Activated B cell treated with CpG ODN at 0.5 μM for 24 hours (primary cell): ENCODE data around the gene NCAPH2. TPM values are rescaled to one million over a fixed set of nuclear protein-coding genes. Genes with fewer than 3 reads are reported as not detected.

Source experiments
- ATAC-seq: fragments of 200-7000 bp; cut with Tn5 transposase; one replicate; pipeline ENCODE4 v1.10.0; 2021; ENCODE audit warnings: low read depth, mild to moderate bottlenecking, moderate library complexity
- CTCF ChIA-PET: fragments of 350-600 bp; sonication (Branson Sonifier 250); formaldehyde crosslinking; loops from one replicate; lab custom pipeline; 2021; ENCODE audit warnings: antibody characterized with exemption; lab: Charles Lee
- POLR2A ChIA-PET: fragments of 350-600 bp; sonication (Branson Sonifier 250); formaldehyde crosslinking; loops from one replicate; lab custom pipeline; 2021; ENCODE audit warnings: antibody characterized with exemption; lab: Charles Lee
- DNase-seq: peaks from one replicate; pipeline ENCODE4 v3.0.0; 2022
- H3K27ac Mint-ChIP-seq: one replicate; pipeline ENCODE4 v1.8.0; 2020; ENCODE audit warnings: mixed read lengths
- H3K27me3 Mint-ChIP-seq: one replicate; pipeline ENCODE4 v1.8.0; 2021; ENCODE audit warnings: mixed read lengths
- H3K36me3 Mint-ChIP-seq: one replicate; pipeline ENCODE4 v1.8.0; 2021; ENCODE audit warnings: low read depth, mixed read lengths
- H3K4me1 Mint-ChIP-seq: one replicate; pipeline ENCODE4 v1.8.0; 2021; ENCODE audit warnings: mixed read lengths
- H3K4me3 Mint-ChIP-seq: one replicate; pipeline ENCODE4 v1.8.0; 2020; ENCODE audit warnings: mild to moderate bottlenecking, mixed read lengths
- H3K9me3 Mint-ChIP-seq: one replicate; pipeline ENCODE4 v1.8.0; 2020; ENCODE audit warnings: mixed read lengths
- intact Hi-C: fragments of 100-400 bp; cut with micrococcal nuclease; formaldehyde crosslinking; loops from one replicate; pipeline ENCODE4 v1.15.1; 2024
- total RNA-seq: library from RNA; stranded (reverse); gene quantifications from 2 replicates; pipeline ENCODE4 v1.2.3, GENCODE V29; 2022
- TF ChIP-seq, protein P1 (sequence below): fragments of 200-600 bp; IDR thresholded peaks from one replicate; pipeline ENCODE4 v1.8.0; 2022; ENCODE audit warnings: antibody characterized with exemption, mild to moderate bottlenecking

NCAPH2 gene
- total RNA-seq, 1 donor from 2014 or later: 68.2 TPM

DNA sequence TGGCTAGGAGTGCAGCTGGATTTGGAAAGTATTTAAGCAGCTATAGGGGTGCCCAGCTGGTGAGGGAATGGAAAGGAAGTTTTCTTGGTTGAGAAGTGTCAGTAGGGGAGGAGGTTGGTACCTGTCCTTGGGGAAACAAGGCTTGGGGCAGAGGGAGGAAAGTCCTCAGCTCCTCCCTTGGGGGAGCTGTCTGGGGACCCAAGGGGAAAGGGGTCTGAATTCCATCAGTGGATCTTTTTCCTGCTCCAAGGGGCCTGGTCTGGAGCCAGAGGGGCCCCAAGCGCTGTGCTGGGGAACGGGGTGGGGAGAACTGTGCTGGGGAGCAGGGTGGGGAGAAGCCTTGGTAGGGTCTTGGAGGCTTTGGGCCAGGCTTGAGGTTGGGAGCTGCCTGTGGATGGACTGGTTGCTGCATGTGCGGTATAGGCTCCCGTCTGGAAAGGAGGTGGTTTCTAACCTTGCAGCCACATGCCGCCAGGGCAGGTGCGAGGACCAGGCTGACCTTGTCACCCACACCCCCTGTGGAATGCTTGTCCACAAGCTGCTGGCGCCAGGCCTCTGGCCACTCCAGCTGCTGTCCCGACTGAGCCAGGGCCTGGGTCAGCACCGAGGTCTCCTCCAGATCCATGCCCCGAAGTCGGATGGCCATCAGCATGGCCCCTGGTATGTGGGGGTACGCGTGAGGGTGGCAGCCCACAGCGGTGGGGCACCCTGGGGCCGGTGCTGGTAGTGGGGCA lies 20.8 kb downstream of the NCAPH2 start:
- peak overlapping the region; percentile 78 for H3K4me3 Mint-ChIP-seq
- no peak for DNase-seq
- ChIA-PET CTCF (interaction anchor here (0.9 to 1.1 kb wide), 2 partner anchors 11 to 12 kb away, joined by 3 to 4 read pairs; no protein-coding TSS in a partner anchor), POLR2A (interaction anchor here (0.6 to 13.6 kb wide), 13 partner anchors 17 to 338 kb away, joined by 3 to 946 read pairs (median 6); partner anchors contain the start of genes ARSA, CHKB, KLHDC7B and LMF2)
- no peaks in the 10 kb centered on the region for H3K9me3 Mint-ChIP-seq
- peaks cover 18% of the 10 kb centered on the region for H3K36me3 Mint-ChIP-seq
- TF ChIP-seq, protein P1, sequence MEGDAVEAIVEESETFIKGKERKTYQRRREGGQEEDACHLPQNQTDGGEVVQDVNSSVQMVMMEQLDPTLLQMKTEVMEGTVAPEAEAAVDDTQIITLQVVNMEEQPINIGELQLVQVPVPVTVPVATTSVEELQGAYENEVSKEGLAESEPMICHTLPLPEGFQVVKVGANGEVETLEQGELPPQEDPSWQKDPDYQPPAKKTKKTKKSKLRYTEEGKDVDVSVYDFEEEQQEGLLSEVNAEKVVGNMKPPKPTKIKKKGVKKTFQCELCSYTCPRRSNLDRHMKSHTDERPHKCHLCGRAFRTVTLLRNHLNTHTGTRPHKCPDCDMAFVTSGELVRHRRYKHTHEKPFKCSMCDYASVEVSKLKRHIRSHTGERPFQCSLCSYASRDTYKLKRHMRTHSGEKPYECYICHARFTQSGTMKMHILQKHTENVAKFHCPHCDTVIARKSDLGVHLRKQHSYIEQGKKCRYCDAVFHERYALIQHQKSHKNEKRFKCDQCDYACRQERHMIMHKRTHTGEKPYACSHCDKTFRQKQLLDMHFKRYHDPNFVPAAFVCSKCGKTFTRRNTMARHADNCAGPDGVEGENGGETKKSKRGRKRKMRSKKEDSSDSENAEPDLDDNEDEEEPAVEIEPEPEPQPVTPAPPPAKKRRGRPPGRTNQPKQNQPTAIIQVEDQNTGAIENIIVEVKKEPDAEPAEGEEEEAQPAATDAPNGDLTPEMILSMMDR: no peak
- no peak for ATAC-seq
- peaks cover 47% of the 10 kb centered on the region for H3K4me1 Mint-ChIP-seq
- peak overlapping the region; percentile 90 for H3K27ac Mint-ChIP-seq
- intact Hi-C loops: loop anchor here (5.0 kb wide), 1 partner anchor 602 kb away; no protein-coding TSS in a partner anchor
- H3K27me3 Mint-ChIP-seq: no peaks in the 10 kb centered on the region

DNA sequence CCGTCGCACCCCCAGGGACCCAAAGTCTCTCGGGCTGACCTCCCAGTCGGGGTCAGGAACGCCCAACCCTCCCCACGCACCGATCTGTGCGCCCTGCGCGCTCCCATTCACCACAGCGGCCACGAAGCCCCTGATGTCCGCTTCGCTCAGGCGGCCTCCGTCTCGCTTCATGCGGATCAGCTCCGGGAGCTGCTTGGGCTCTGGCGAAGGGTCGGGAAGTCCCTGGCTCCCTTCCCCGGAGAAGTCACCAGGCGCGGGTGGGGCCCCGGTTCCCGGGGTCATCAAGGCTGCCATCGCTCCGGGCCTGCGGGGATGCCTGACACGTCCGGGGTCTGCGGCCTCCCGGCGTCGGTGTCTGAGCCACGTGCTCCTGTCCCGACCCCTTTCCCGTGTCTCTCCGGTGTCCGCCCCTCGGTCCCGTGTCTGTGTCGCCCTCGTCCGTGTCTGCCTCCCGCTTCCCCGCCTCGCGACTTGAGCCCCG lies 21.4 kb downstream of the NCAPH2 start:
- Mint-ChIP-seq H3K4me1 (peaks cover 52% of the 10 kb centered on the region), H3K27me3 (no peaks in the 10 kb centered on the region), H3K4me3 (peak overlapping the region; percentile 78), H3K36me3 (peaks cover 17% of the 10 kb centered on the region), H3K27ac (peak overlapping the region; percentile 75), H3K9me3 (no peaks in the 10 kb centered on the region)
- CTCF ChIA-PET: interaction anchor here (0.7 to 0.9 kb wide), 3 partner anchors 10 to 92 kb away, joined by 3 to 4 read pairs (median 4); no protein-coding TSS in a partner anchor
- POLR2A ChIA-PET: interaction anchor here (0.5 to 13.6 kb wide), 13 partner anchors 16 to 339 kb away, joined by 3 to 946 read pairs (median 5); partner anchors contain the start of genes ARSA, CHKB, KLHDC7B and LMF2
- DNase-seq: no peak
- TF ChIP-seq, protein P1: no peak
- ATAC-seq: no peak
- intact Hi-C loops: loop anchor here (5.0 kb wide), 1 partner anchor 602 kb away; no protein-coding TSS in a partner anchor

DNA sequence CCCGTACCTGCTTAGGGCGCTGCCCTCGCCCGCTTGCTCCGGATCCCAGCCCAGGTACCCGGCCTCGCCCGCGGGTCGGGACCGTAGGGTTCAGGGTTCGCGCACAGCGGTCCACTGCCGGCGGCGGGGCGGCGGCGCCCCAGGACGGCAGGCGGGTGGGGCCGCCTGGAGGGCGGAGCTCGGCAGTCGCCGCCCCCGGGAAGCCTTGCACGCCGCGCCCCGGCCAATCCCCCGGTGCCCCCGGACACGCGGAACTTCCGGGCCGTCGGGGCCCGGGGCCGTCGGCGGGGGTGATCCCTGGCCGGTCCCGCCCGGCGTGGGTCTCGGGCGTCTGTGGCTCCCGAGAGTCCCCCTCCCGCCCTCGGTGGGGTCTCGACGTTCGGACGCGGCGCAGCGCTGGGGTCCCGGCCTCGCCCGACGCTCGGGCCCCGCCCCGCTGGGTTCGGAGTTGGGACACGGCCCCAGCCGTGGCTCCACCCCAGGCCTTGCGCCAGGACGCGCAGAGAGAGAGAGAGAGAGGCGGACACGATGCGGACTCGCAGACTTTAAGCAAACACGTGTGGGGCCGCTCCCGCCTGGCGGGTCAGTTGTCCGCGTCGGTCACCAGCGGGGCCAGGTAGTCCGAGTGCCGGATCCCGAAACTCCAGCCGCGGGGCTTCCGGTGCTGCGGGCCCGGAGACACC lies 22.0 kb downstream of the NCAPH2 start, which contains the start of gene TYMP:
TYMP (minus strand) TSS at position 116 of the 683 bp plus-strand sequence. CDS start 303 bp downstream, outside the sequence.
- H3K36me3 Mint-ChIP-seq: peaks cover 12% of the 10 kb centered on the region
- ATAC-seq (peak; percentile 25), DNase-seq (peak; percentile 83)
- peaks cover 52% of the 10 kb centered on the region for H3K4me1 Mint-ChIP-seq
- TF ChIP-seq, protein P1: no peak
- H3K9me3 Mint-ChIP-seq: no peaks in the 10 kb centered on the region
- H3K4me3 Mint-ChIP-seq: peak within 1 kb of the TSS; percentile 92
- ChIA-PET CTCF (interaction anchor here (0.7 to 0.9 kb wide), 2 partner anchors 9 to 91 kb away, joined by 4 read pairs; no protein-coding TSS in a partner anchor), POLR2A (interaction anchor here (0.5 to 13.6 kb wide), 13 partner anchors 15 to 339 kb away, joined by 3 to 946 read pairs (median 5); partner anchors contain the start of genes ARSA, CHKB, KLHDC7B and LMF2)
- H3K27me3 Mint-ChIP-seq: no peaks in the 10 kb centered on the region
- intact Hi-C loops: loop anchor here (2.0 to 5.0 kb wide), 3 partner anchors 55 to 603 kb away; partner anchors contain the start of gene SBF1
- peak within 1 kb of the TSS; percentile 99 for H3K27ac Mint-ChIP-seq

DNA sequence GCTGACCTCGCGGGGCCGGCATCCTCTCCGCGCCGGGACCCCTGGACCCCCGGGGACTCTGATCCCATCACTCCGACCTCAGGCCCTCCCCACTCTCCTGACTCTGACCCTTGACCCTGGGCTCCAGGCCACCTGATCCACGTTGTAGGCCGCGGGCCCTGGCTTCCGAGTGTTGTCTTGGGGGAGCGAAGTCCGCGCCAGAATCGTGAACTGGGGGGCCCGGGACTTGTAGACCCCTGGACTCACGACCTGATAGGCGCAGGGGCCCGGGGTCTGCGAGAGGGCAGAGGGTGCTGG lies 22.5 kb downstream of the NCAPH2 start:
- peaks cover 55% of the 10 kb centered on the region for H3K4me1 Mint-ChIP-seq
- peak overlapping the region; percentile 92 for H3K4me3 Mint-ChIP-seq
- peak overlapping the region; percentile 99 for H3K27ac Mint-ChIP-seq
- no peaks in the 10 kb centered on the region for H3K27me3 Mint-ChIP-seq
- DNase-seq (no peak), ATAC-seq (peak; percentile 1)
- ChIA-PET CTCF (no interaction called here), POLR2A (interaction anchor here (0.6 to 13.6 kb wide), 10 partner anchors 15 to 269 kb away, joined by 3 to 946 read pairs (median 12); partner anchors contain the start of genes ADM2, CHKB, KLHDC7B and LMF2)
- peaks cover 12% of the 10 kb centered on the region for H3K36me3 Mint-ChIP-seq
- intact Hi-C loops: loop anchor here (2.0 kb wide), 2 partner anchors 56 to 340 kb away; partner anchors contain the start of gene SBF1
- TF ChIP-seq, protein P1: no peak
- no peaks in the 10 kb centered on the region for H3K9me3 Mint-ChIP-seq
